ENCODE results near the gene FSD1L.

DNA sequence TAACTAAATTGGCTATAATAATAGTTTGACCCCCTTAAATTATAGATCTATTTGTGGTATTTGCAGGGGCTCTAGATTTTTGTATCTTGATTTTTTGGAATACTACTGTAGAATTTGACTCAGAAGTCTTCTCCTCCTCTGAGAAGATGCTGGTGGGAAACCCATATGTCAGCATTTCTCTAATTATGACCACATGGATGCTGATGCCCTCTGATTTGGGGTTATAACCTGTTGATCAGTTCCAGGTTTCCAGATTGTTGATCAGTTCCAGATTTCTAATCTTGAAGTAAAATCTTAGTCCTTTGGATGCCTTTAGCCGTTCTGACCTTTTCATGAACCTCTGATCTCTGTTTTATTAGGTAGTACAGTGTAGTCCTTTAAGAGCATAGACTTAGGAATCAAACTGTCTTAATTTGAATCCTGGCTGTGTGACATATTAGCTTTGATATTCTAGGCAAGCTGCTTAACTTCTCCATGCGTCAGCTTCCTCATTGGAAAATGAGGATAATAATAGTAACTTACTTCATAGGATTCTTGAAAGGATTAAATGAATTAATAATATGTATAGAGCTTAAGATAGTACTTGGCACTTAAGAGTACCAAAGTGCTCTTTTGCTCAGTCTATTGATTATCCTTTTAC lies 8.1 kb downstream of the FSD1L start:
- no peak for TF ChIP-seq POLR2A (IDR thresholded peaks at IDR 0.05; ENCODE audit: low read depth, low read length)
- TF ChIP-seq POLR2AphosphoS5 (IDR thresholded peaks at IDR 0.05; ENCODE audit: low read depth, low read length), result no peak
